DND-41 (cell line): ENCODE data around the gene TCF7L2.
A peak's percentile ranks its signal among the peaks of the same experiment; 100 is the strongest.

Source experiments
- ATAC-seq: fragments of 200-7000 bp; cut with Tn5 transposase; 3 replicates; pipeline ENCODE4 v1.9.1; 2021; ENCODE audit warnings: low read depth; ENCODE audit not compliant: insufficient read depth
- DNase-seq: peaks from one replicate; pipeline ENCODE4 v3.0.0-alpha.2; 2020
- H2AFZ ChIP-seq: 2 replicates; pipeline ENCODE4 v1.6.0; 2012; ENCODE audit warnings: low read depth, low read length
- H3K27ac ChIP-seq: 2 replicates; pipeline ENCODE4 v1.5.1; 2012; ENCODE audit warnings: low read length, inconsistent platforms
- H3K27me3 ChIP-seq: fragments of 200-600 bp; sonication (generic); 2 replicates; pipeline ENCODE4 v1.6.0; 2012; ENCODE audit warnings: low read length, mild to moderate bottlenecking, inconsistent platforms; ENCODE audit not compliant: insufficient read depth, poor library complexity
- H3K36me3 ChIP-seq: 2 replicates; pipeline ENCODE4 v1.5.1; 2012; ENCODE audit warnings: low read length, inconsistent platforms; ENCODE audit not compliant: insufficient read depth
- H3K4me1 ChIP-seq: 2 replicates; pipeline ENCODE4 v1.5.1; 2012; ENCODE audit warnings: mild to moderate bottlenecking, low read length; ENCODE audit not compliant: insufficient read depth
- H3K4me2 ChIP-seq: 2 replicates; pipeline ENCODE4 v1.6.0; 2012; ENCODE audit warnings: mild to moderate bottlenecking, moderate library complexity, low read length, inconsistent platforms; ENCODE audit not compliant: insufficient read depth
- H3K4me3 ChIP-seq, 2 experiments: fragments of 200-600 bp in 1 of 2; shearing (Covaris generic) in 1 of 2; 2 replicates each; pipeline ENCODE4 v1.5.1; 2012 to 2016; ENCODE audit warnings: inconsistent platforms in 2 of 2, low read length in 2 of 2, mild to moderate bottlenecking in 2 of 2, low read depth in 1 of 2, moderate library complexity in 1 of 2
- H3K79me2 ChIP-seq: 2 replicates; pipeline ENCODE4 v1.6.0; 2012; ENCODE audit warnings: low read length, inconsistent platforms; ENCODE audit not compliant: insufficient read depth
- H3K9ac ChIP-seq: 2 replicates; pipeline ENCODE4 v1.6.0; 2012; ENCODE audit warnings: low read depth, mild to moderate bottlenecking, inconsistent platforms, low read length, moderate library complexity
- H3K9me3 ChIP-seq: 2 replicates; pipeline ENCODE4 v1.5.1; 2012; ENCODE audit warnings: low read length, moderate library complexity, mild to moderate bottlenecking, inconsistent platforms; ENCODE audit not compliant: insufficient read depth, severe bottlenecking
- H4K20me1 ChIP-seq: 2 replicates; pipeline ENCODE4 v1.6.0; 2012; ENCODE audit warnings: low read length; ENCODE audit not compliant: insufficient read depth
- CTCF ChIP-seq: IDR thresholded peaks from 2 replicates; pipeline ENCODE4 v1.5.1; 2012; ENCODE audit warnings: borderline replicate concordance, low read length, moderate library complexity, mild to moderate bottlenecking; ENCODE audit not compliant: poor library complexity, severe bottlenecking; ENCODE audit errors: extremely low read depth
- EZH2 ChIP-seq: IDR thresholded peaks from 3 replicates; pipeline ENCODE4 v1.6.1; 2012; ENCODE audit warnings: borderline replicate concordance, low read depth, mild to moderate bottlenecking, moderate library complexity, low read length, inconsistent platforms; ENCODE audit not compliant: severe bottlenecking

TCF7L2 gene

GRCh38 chr10:112955582-112956421 lies 5.8 kb downstream of the TCF7L2 start:
- peaks cover 28% of the 10 kb centered on the region; the same call in 1 of the 2 replicates for H4K20me1 ChIP-seq
- TF ChIP-seq CTCF (no peak), EZH2 (no peak)
- peaks cover 38% of the 10 kb centered on the region for H3K4me1 ChIP-seq
- H3K4me2 ChIP-seq = 0 out of 2 replicates have a peak overlapping the region, but pooled peaks have one; percentile 23
- H3K9ac ChIP-seq = no peak overlapping the region
- ATAC-seq (no peak), DNase-seq (no peak)
- no peaks in the 10 kb centered on the region for H3K27me3 ChIP-seq
- no peak overlapping the region for H3K4me3 ChIP-seq
- peaks cover 23% of the 10 kb centered on the region for H3K36me3 ChIP-seq
- peaks cover 98% of the 10 kb centered on the region for H3K79me2 ChIP-seq
- H3K27ac ChIP-seq = no peak overlapping the region
- H2AFZ ChIP-seq = no peak overlapping the region
- H3K9me3 ChIP-seq = no peaks in the 10 kb centered on the region

GRCh38 chr10:112956631-112957350 lies 6.7 kb downstream of the TCF7L2 start:
- Histone ChIP-seq H3K9me3 (no peaks in the 10 kb centered on the region), H3K4me1 (peaks cover 38% of the 10 kb centered on the region), H3K79me2 (peaks cover 98% of the 10 kb centered on the region), H3K27ac (no peak overlapping the region), H3K9ac (no peak overlapping the region), H4K20me1 (peaks cover 28% of the 10 kb centered on the region; the same call in 1 of the 2 replicates), H2AFZ (no peak overlapping the region), H3K4me3 (no peak overlapping the region), H3K36me3 (peaks cover 28% of the 10 kb centered on the region), H3K27me3 (no peaks in the 10 kb centered on the region), H3K4me2 (no peak overlapping the region)
- ATAC-seq (no peak), DNase-seq (no peak)
- TF ChIP-seq CTCF = no peak
- no peak for TF ChIP-seq EZH2

DNA sequence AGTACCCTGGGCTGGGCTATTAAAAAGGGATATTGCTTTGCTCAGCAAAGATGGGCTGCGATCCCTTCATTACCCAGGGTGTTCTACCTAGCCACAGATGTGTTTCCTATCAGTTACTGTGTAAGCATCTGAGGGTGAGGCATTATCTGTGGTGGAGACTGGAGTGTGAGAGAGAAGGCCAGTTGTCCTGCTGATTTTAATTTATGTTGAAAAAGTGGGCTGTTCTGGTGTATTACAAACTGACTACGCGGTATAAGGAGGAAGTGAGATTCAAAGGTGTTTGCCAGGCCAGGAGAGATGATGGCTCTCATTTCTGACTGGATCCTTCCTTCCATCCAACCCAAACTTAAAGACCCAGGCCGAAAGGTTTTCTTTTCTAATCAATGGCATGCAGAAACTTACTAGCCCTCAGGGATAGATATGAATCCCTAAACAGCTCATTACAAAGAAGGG lies 7.6 kb downstream of the TCF7L2 start:
- no peak for ATAC-seq
- DNase-seq = no peak
- Histone ChIP-seq H3K4me1 (peaks cover 30% of the 10 kb centered on the region), H3K4me2 (no peak overlapping the region), H3K27ac (no peak overlapping the region), H3K36me3 (peaks cover 31% of the 10 kb centered on the region), H2AFZ (no peak overlapping the region), H3K79me2 (peaks cover 95% of the 10 kb centered on the region), H3K4me3 (no peak overlapping the region), H3K9ac (no peak overlapping the region), H4K20me1 (peaks cover 28% of the 10 kb centered on the region; the same call in 1 of the 2 replicates), H3K27me3 (no peaks in the 10 kb centered on the region), H3K9me3 (no peaks in the 10 kb centered on the region)
- TF ChIP-seq EZH2 = no peak
- TF ChIP-seq CTCF = no peak
